Cerebellar cortex (tissue), 1 donor: Measurements from ENCODE around the gene DNAJB2.

Source experiments
- DNase-seq: peaks from one replicate; pipeline ENCODE4 v3.0.0-alpha.2; 2015; ENCODE audit warnings: low spot score

Gene DNAJB2

DNA sequence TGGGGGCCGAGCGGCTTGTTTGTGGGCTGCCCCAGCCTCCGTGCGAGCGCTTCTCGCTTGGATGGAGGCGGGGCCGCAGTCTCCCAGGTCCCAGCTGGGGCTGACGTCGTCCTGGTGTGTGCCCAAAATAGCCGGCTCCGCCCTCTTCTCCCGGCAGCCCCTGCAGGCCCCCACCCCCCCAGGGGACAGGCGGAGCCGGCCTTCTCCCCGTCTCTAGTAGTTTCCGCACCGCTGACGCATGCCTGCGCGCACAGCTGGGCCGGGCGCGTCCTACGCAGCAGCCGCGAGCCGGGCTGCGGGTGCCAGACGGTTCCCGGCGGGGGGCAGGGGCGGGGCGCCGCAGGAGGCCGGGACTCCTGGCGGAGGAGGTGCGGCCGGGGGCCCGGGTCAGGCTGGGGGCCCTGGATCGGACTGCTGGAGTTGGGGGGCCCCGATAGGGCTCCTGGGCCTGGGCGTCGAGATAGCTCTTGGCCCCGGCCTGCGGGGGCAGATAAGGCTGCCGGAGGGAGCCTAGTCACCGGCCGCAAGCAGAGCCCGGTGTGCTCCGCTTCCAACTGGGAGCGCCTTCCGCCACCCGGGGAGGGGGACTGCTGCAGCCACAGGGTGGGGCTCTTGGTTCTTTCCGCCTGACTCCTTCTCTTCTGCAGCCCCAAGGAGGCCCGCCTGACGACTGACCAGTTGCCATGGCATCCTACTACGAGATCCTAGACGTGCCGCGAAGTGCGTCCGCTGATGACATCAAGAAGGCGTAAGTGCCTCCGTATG, at the start of gene DNAJB2:
Gene DNAJB2, plus strand, starts transcription at position 216 of the 765 bp plus-strand sequence. Its CDS starts 468 bp downstream, at position 684.
- DNase-seq = peak; percentile 97

- DNase-seq = no peak
Measured at GRCh38 chr2:219230059-219230540, 49.1 kb upstream of the DNAJB2 start.

DNA sequence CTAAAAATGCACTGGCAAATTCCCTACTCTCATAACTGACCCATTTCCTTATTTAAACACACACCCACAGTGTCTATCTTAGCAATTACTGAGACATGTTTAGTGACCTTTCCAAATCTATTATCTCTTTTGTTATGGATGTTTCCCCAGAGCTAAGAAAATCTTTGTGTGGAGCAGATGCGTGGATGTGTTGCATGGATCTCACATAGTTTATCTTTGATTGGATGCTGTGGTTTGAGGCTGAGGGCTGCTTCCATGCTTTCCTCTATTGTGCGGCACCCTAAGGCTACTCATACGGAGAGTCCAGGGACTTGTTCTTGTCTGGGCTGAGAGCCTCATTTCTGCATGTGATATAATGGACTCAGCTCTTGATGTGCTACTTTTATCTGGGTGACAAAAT, 44.8 kb upstream of the DNAJB2 start:
- no peak for DNase-seq

DNA sequence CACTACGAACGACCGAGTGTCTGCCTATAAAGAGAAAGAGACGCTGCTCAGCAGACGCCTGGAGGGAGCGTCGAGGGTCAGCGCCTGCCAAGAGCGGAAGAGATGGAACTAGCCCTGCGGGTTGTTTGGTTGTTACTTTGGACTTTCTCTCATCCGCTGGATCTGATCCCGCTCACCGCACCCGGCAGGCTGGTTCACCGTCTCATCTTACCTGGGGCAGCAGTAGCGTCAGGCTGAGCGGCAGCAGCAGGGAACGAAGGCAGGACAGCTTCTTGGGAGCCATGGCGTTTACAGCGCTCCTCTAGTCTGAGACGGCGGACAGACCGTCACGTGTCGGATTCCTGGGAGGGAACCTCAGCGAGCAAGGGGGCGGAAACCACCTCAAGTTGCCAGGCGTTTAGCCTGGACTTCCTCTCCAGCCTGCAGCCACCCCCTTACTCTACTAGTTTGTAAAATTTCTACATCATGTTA, 35.8 kb upstream of the DNAJB2 start:
- DNase-seq = no peak

GRCh38 chr2:219244789-219245147, 34.4 kb upstream of the DNAJB2 start:
- DNase-seq = no peak

GRCh38 chr2:219245148-219245898, 33.8 kb upstream of the DNAJB2 start, which contains the start of the genes GLB1L and STK16:
Gene GLB1L, minus strand, starts transcription at chr2:219245444. Its CDS starts 1,871 bp downstream, at chr2:219243573.
Gene STK16, plus strand, starts transcription at chr2:219245479. Its CDS starts 521 bp downstream, at chr2:219246000.
- peak; percentile 92 for DNase-seq

GRCh38 chr2:219245899-219246230, 33.3 kb upstream of the DNAJB2 start:
- DNase-seq = no peak

- DNase-seq = no peak
Measured at GRCh38 chr2:219246559-219246958, 32.6 kb upstream of the DNAJB2 start.

DNA sequence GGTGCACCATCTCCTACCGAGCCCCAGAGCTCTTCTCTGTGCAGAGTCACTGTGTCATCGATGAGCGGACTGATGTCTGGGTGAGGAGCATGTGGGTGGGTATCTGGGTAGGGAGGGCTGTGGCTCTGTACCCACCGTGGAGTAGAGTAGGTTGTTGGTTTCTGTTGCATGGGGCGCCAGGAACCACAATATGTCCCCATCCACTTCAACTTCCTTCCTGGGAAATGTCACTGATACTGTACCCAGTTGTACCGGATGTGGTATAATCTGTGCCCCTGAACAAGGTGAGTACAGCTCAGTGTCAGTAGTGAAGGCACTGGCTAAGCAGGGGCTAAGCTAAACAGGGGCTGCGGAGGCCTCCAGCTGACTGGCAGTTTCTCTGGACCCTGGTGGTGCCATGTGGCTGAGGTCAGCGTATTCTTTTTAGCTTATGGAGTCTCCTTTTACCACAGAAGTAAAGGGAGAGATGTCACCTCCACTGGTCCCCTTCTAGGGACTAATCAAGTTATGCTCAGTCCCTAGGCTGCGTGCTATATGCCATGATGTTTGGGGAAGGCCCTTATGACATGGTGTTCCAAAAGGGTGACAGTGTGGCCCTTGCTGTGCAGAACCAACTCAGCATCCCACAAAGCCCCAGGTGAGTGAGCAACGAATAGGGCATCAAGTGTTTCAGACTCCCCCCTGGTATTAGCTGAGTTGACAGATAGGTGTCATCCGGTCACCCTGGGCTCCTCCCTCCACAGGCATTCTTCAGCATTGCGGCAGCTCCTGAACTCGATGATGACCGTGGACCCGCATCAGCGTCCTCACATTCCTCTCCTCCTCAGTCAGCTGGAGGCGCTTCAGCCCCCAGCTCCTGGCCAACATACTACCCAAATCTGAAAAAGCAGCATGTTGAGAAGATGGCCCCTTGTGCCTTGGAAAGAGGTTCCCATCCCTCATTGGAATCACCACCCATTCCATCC, 31.2 kb upstream of the DNAJB2 start:
- no peak for DNase-seq

DNA sequence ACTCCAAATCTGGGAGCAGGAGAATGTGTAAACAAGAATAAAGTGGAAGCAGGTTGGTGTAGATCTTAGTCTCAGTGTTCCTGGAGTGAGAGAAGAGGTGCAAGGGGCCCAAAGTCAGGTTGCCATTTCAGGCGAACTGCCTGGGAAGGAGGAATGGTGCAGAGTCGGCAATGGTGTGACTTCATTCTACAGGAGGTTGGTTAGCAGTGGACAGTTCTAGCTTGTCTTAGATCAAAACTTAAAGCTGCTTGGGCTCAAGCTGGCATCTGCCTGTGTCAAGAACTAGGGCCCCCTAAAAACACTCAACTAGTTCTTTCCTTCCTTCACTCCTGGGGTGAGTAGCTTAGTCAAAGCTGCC, 30.3 kb upstream of the DNAJB2 start:
- no peak for DNase-seq

DNA sequence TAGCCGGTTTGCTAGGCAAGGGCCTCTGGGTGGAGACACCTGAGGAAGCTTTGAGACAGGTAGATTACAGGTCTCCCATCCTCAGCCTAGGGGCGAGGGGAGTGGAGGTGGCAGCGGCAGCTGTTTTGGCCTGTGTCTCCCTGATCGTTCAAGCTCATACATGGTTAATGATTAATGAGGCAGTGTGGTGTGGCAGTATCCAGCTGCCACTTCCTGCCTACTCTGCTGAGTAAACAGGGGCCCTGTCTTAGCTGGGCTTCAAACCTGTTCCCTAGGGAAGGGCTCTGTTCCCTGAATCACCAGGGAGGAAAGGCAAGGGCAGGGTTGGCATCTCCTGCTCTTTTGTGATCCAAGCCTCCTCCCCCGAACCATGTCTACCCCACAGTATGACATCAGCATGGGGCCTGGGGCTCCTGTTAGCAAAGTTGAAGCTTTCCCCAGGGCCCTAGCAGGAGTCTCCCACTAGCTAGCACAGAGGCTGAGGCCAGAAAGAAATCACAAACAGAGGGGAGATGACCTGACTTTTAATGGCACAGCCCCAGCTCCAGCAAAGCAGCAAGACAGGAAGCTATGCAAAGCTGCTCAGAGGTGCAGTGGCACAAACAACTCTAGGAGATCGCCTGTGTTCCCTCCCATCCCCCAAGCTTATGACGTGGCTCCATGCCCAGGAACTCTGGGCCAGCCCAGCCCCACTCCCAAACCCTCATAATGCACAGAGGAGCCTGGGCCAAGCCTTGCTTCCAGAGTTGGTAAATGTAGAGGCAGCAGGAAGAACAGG, 29.8 kb upstream of the DNAJB2 start:
- DNase-seq = peak; percentile 26

DNA sequence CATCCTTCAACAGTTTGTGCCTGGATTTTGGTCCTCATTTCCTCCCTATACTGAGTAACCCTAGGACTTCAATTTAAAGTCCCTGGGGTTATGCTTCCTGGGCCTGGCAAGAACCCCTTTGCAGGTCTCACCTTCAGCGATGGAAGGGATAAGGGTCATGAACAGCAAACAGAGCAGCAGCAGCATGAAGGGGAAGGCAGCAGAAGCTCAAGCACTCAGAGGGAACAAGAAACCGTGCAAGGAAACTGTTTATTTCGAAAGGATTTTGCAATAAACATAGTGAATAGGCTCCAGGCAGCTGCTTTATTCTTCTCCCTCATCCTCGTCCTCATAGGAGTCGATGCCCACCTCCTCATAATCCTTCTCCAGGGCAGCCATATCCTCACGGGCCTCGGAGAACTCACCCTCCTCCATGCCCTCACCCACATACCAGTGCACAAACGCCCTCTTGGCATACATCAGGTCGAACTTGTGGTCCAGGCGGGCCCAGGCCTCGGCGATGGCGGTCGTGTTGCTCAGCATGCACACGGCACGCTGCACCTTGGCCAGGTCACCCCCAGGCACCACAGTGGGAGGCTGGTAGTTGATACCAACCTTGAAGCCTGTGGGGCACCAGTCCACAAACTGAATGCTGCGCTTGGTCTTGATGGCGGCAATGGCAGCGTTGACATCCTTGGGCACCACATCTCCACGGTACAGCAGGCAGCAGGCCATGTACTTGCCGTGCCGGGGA, 29.0 kb upstream of the DNAJB2 start:
- DNase-seq = no peak

DNA sequence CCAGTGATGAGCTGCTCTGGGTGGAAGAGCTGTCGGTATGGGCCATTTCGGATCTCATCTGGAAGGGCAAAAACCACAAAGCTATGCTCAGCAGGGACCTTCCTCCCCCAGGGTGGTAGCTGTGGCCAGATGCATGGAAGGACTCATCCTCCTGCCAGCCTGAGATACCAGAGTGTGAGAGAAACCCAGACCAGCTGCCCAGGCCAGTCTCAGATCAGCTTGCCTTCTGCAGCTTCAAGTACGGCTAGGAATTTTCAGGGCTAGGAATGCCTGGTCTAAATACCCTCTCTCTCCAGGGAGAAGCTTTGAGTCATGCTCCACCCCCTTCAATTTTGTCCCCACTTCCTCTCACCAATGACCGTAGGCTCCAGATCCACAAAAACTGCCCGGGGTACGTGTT, 27.5 kb upstream of the DNAJB2 start:
- no peak for DNase-seq

GRCh38 chr2:219252084-219252483, 27.1 kb upstream of the DNAJB2 start:
- peak; percentile 46 for DNase-seq

- no peak for DNase-seq
Measured at GRCh38 chr2:219252570-219252899, 26.6 kb upstream of the DNAJB2 start.

DNA sequence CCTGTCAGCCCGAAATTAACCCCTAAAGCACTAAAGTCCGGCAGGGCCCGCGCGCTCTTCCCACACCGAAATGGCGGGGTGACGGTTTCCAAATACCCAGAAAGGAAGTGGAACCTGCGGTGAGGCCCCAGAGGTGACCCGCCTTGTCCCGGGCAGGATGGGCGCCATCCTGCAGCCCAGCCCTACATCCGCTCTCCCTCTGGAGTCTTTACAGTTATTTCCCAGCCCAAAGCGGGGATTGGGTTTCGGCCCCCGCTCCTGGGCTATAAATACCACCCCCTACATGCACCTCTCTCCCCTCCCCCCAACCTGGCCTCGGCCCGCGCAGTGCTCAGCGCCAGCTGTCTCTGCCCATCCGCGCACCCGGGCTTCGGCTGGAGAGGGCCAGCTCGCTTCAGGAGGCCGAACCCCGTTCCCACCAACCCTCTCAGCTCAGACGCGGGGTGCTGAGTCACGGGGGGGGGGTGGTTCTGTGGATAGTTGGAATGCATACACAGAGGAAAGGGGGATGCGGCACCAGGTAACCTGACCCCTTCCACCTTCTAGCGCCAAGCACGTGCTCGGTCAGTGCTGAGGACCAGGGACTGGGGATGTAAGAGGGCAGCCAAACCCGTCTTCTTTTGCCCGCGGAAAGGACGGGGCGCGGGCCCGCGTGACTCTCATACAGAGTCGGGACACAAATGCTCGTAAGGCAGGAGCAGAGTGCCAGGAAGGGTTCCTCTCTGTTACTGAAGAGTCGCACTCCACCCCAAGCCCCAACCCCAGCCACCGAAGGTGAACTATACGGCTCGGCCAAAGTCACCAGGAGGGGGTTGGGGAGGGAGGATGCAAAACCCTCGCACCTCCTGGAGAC, 26.0 kb upstream of the DNAJB2 start, which contains the start of gene TUBA4B:
Gene TUBA4B, plus strand, starts transcription at position 344 of the 853 bp plus-strand sequence. Its CDS starts 165 bp downstream, at position 509.
- DNase-seq = peak; percentile 44

DNA sequence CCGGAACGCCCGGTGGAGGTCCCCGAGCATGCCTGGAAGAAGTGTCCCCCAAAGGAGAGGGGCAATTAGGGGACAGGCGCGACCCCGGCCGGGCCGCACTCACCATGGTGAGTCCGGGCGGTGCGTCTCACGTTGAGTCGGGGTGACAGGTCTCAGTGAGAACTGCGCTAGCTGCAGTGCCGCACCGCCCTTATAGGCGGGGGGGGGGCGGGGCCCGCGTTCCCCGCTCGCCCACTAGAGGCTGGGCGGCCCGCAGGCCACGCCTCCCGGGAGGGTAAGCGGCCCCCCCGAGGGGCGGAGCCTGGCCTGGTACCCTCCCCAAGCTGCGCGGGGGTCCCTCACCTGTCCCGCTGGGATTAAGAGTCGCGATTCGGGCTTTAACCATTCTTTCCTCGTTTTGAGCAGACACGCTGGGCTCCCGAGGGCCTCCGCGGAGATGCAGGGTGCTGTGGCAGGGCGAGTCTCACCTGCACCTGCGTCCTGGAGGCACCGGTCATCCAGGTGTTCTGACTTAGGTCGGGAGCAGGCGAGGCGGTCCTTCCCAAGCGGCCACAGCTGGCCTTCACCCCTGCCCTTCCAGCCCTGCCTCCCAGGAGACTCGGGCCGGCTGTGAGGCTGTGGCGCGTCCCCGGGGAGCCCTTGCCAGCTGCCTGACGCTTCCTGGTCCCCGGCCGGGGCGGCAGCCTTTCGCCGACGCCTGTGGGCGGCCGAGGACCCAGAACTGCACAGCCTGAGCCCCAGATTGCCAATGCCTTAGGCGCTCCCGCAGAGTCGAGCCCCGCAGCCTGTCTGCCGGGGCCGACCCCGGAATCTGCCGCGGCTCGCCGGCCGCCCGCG, 25.2 kb upstream of the DNAJB2 start, which contains the start of gene TUBA4A:
Gene TUBA4A, minus strand, starts transcription at position 166 of the 837 bp plus-strand sequence. Its CDS starts 60 bp downstream, at position 106.
- DNase-seq = peak; percentile 85

- peak; percentile 21 for DNase-seq
Measured at GRCh38 chr2:219254590-219255201, 24.5 kb upstream of the DNAJB2 start.
